NCI-H748 (cell line): ENCODE results near the gene HLF.

Experiments used
- DNase-seq: peaks from one replicate; lab custom pipeline; 2025; ENCODE audit not compliant: unreplicated experiment; lab: John Stamatoyannopoulos, UW

Gene HLF

DNA sequence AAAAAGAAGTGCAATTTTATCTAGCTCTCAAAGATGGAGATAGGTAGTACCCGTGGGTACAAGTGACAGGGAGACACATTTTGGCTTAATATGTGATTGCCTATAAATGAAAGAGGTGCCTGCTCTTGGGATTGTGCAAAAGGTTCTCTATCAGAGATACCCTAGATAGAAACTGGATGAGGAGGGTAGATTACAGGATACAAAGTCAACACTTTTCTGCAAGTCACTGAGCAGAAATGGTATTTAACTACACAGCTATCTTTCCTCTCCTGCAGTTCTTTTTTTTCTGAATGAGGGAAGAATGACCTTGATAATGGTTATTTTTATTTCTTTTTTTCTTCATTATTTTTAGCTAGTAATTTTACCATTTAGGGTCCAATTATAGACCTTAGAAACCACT lies 89.2 kb downstream of the HLF start:
- no peak for DNase-seq

DNA sequence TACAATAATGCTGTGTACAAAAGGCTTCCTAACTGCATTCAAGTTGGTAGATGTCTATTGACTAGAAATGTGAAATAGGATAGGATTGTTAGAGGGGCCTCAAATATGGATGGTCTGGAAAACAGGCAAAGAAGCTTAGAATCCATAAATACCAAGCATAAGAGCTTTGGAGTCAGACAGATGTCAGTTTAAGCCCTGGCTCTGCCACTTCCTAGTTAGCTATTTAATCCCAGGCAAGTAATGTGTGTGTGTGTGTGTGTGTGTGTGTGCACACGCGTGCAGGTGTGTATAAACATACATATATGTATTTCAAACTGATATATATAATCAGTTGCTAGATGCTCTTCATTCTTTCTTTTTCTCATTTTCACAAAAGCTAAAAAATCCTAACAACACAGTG lies 90.2 kb downstream of the HLF start:
- no peak for DNase-seq

GRCh38 chr17:55356434-55357328 lies 91.9 kb downstream of the HLF start:
- DNase-seq, result peak; percentile 64

DNA sequence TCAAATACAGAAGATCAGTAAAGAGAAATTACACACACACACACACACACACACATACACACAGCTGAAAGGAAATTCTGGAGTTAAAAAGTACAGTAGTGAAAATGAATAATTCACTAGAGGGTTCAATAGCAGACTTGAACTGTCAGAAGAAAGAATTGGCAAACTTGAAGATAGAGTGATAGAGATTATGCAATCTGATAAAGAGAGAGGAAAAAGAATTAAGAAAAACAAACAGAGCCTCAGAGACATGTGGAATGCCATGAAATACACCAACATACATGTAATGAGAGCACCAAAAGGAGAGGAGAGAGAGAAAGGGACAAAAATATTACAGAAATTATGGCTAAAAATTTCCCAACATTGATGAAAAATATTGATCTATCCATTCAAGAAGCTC lies 96.2 kb downstream of the HLF start:
- no peak for DNase-seq

DNA sequence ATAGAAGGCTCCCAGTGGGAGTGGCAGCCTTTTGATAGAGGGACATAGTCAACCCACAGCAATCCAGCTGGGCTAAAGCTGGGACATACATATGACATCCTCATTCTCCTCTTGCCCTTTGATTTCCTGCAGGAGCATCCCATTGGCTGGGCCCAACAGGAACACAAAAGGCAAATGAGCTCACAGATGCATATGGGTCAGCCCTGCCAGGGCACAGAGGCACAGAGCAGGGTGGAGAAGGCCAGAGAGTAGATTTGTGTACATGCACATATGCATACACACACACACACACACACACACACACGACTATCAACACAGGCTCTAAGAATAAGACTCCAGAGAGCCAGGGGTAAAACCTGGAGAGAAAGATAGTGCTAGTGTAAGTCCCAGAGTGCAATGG lies 98.3 kb downstream of the HLF start:
- DNase-seq, result no peak

- DNase-seq, result no peak
Measured at GRCh38 chr17:55366020-55366481, 101.3 kb downstream of the HLF start.

DNA sequence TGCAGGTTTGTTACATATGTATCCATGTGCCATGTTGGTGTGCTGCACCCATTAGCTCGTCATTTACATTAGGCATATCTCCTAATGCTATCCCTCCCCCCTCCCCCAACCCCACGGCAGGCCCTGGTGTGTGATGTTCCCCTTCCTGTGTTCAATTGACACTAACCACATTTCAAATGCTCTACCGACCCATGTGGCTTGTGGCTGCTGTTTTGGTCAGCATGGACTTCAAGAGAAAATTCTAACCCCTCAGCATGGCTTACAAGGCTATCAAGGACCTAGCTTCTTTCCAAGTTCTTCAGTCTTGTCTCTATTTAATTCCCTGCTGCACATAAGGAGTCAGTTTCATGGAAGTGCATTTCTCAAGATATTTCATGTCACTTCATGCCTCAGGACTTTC lies 103.9 kb downstream of the HLF start:
- DNase-seq, result no peak
